H1 (cell line): Measurements from ENCODE around the gene MAP3K10. TPM values are rescaled to one million over a fixed set of nuclear protein-coding genes. Genes with fewer than 3 reads are reported as not detected.

Experiments
- CTCF ChIA-PET: fragments of 300-600 bp; sonication (Branson Sonifier 250); formaldehyde crosslinking; loops from one replicate; lab custom pipeline; 2021; ENCODE audit not compliant: partially characterized antibody; lab: Charles Lee
- POLR2A ChIA-PET: fragments of 300-600 bp; sonication (Branson Sonifier 250); formaldehyde crosslinking; loops from one replicate; lab custom pipeline; 2021; ENCODE audit warnings: inconsistent platforms; ENCODE audit not compliant: partially characterized antibody; lab: Charles Lee
- DNase-seq, 2 experiments: peaks; one replicate each; pipeline versions ENCODE4 v3.0.0 to v3.0.0-alpha.2; 2010 to 2022; ENCODE audit warnings: low spot score in 2 of 2, low read depth in 1 of 2, mixed read lengths in 1 of 2
- FAIRE-seq: peaks from 2 replicates; lab custom pipeline; 2011; peaks lifted over from hg19 to GRCh38; lab: Jason Lieb, UNC
- H2AFZ ChIP-seq: 2 replicates; pipeline ENCODE4 v1.8.1; 2012; ENCODE audit warnings: low read length, inconsistent platforms
- H2AK5ac ChIP-seq: 2 replicates; pipeline ENCODE4 v1.6.1; 2013; ENCODE audit warnings: low read depth, low read length
- H2BK120ac ChIP-seq: replicated peaks from 2 replicates; pipeline ENCODE3; 2013; ENCODE audit warnings: low read depth, low read length, inconsistent platforms
- H2BK12ac ChIP-seq: 2 replicates; pipeline ENCODE4 v1.6.1; 2013; ENCODE audit warnings: low read depth, low read length
- H2BK15ac ChIP-seq: 2 replicates; pipeline ENCODE4 v1.6.1; 2013; ENCODE audit warnings: low read length
- H2BK20ac ChIP-seq: 2 replicates; pipeline ENCODE4 v1.6.1; 2013; ENCODE audit warnings: low read length
- H2BK5ac ChIP-seq: 2 replicates; pipeline ENCODE4 v1.6.1; 2013; ENCODE audit warnings: low read depth, low read length
- H3K14ac ChIP-seq: 2 replicates; pipeline ENCODE4 v1.6.1; 2013; ENCODE audit warnings: inconsistent platforms; ENCODE audit not compliant: insufficient read length
- H3K18ac ChIP-seq: 2 replicates; pipeline ENCODE4 v1.6.1; 2013; ENCODE audit warnings: low read length; ENCODE audit errors: extremely low read depth
- H3K23ac ChIP-seq: 2 replicates; pipeline ENCODE4 v1.6.1; 2013; ENCODE audit warnings: inconsistent platforms; ENCODE audit not compliant: insufficient read length
- H3K23me2 ChIP-seq: 2 replicates; pipeline ENCODE4 v1.6.1; 2013; ENCODE audit warnings: low read depth, low read length
- H3K27ac ChIP-seq: 2 replicates; pipeline ENCODE4 v1.6.1; 2011; ENCODE audit warnings: low read depth, low read length, inconsistent platforms
- H3K27me3 ChIP-seq, 4 experiments: replicated peaks in 1 of 4; 1 replicate in 1 of 4; 2 replicates in 3 of 4; pipeline versions ENCODE4 v1.6.1 to v1.8.1; 2011 to 2013; ENCODE audit warnings: low read length in 3 of 4, mild to moderate bottlenecking in 3 of 4, inconsistent platforms in 2 of 4, mixed read lengths in 2 of 4, moderate library complexity in 1 of 4; ENCODE audit not compliant: control insufficient read depth in 3 of 4, insufficient read depth in 3 of 4; ENCODE audit errors: extremely low read depth in 1 of 4
- H3K36me3 ChIP-seq, 4 experiments: 2 replicates each; pipeline versions ENCODE4 v1.6.1 to v1.8.1; 2011 to 2013; ENCODE audit warnings: mild to moderate bottlenecking in 4 of 4, low read length in 3 of 4, moderate library complexity in 2 of 4, control low read depth in 1 of 4, inconsistent platforms in 1 of 4; ENCODE audit not compliant: insufficient read depth in 4 of 4, control insufficient read depth in 2 of 4
- H3K4ac ChIP-seq: replicated peaks from 2 replicates; pipeline ENCODE3; 2013; ENCODE audit warnings: low read length, low read depth, mixed read lengths, inconsistent platforms; ENCODE audit not compliant: insufficient read length
- H3K4me1 ChIP-seq, 4 experiments: replicated peaks in 1 of 4; 1 replicate in 1 of 4; 2 replicates in 3 of 4; pipeline versions ENCODE4 v1.6.1 to v1.8.1; 2011 to 2013; ENCODE audit warnings: low read length in 3 of 4, inconsistent platforms in 2 of 4, mixed read lengths in 1 of 4; ENCODE audit not compliant: insufficient read depth in 4 of 4, control insufficient read depth in 3 of 4
- H3K4me2 ChIP-seq, 2 experiments: 2 replicates each; pipeline versions ENCODE4 v1.6.1 to v1.8.1; 2011 to 2013; ENCODE audit warnings: low read depth in 2 of 2, low read length in 2 of 2, control low read depth in 1 of 2, inconsistent platforms in 1 of 2, mild to moderate bottlenecking in 1 of 2; ENCODE audit not compliant: insufficient read depth in 1 of 2
- H3K4me3 ChIP-seq, 4 experiments: fragments of 200-600, 300-600 bp in 1 of 4; sonication (generic), shearing (Covaris generic), sonication (Bioruptor Twin) in 1 of 4; 2 replicates each; pipeline versions ENCODE4 v1.5.1 to v1.8.1; 2011 to 2016; ENCODE audit warnings: low read length in 4 of 4, low read depth in 3 of 4, control low read depth in 2 of 4, inconsistent platforms in 2 of 4, mild to moderate bottlenecking in 2 of 4, mixed read lengths in 1 of 4, moderate library complexity in 1 of 4; ENCODE audit not compliant: insufficient read depth in 2 of 4; ENCODE audit errors: extremely low read depth in 1 of 4
- H3K56ac ChIP-seq: replicated peaks from 2 replicates; pipeline ENCODE3; 2013; ENCODE audit warnings: low read depth, mild to moderate bottlenecking, mixed read lengths, low read length, inconsistent platforms; ENCODE audit not compliant: insufficient read length
- H3K79me1 ChIP-seq: 2 replicates; pipeline ENCODE4 v1.6.1; 2013; ENCODE audit warnings: low read depth, low read length, control low read depth
- H3K79me2 ChIP-seq, 2 experiments: 2 replicates each; pipeline versions ENCODE4 v1.6.1 to v1.8.1; 2012 to 2013; ENCODE audit warnings: low read length in 2 of 2, mild to moderate bottlenecking in 2 of 2, inconsistent platforms in 1 of 2; ENCODE audit not compliant: insufficient read depth in 2 of 2, control insufficient read depth in 1 of 2
- H3K9ac ChIP-seq, 4 experiments: replicated peaks in 1 of 4; 1 replicate in 1 of 4; 2 replicates in 3 of 4; pipeline versions ENCODE4 v1.6.1 to v1.8.1; 2011 to 2013; ENCODE audit warnings: low read depth in 3 of 4, low read length in 3 of 4, control low read depth in 2 of 4, mild to moderate bottlenecking in 2 of 4, moderate library complexity in 2 of 4, inconsistent platforms in 1 of 4; ENCODE audit errors: extremely low read depth in 1 of 4
- H3K9me3 ChIP-seq, 2 experiments: 2 replicates each; pipeline versions ENCODE4 v1.6.1 to v1.8.1; 2012 to 2013; ENCODE audit warnings: mild to moderate bottlenecking in 2 of 2, moderate library complexity in 2 of 2, control low read depth in 1 of 2, inconsistent platforms in 1 of 2, low read depth in 1 of 2, low read length in 1 of 2, mixed read lengths in 1 of 2; ENCODE audit not compliant: insufficient read depth in 2 of 2
- H4K20me1 ChIP-seq, 2 experiments: replicated peaks in 1 of 2; 2 replicates each; pipeline versions ENCODE3 to v1.8.1; 2011 to 2013; ENCODE audit warnings: inconsistent platforms in 2 of 2, low read length in 2 of 2, mild to moderate bottlenecking in 1 of 2; ENCODE audit not compliant: insufficient read depth in 2 of 2, control insufficient read depth in 1 of 2
- H4K5ac ChIP-seq: 2 replicates; pipeline ENCODE4 v1.6.1; 2013; ENCODE audit warnings: low read length, low read depth, mixed read lengths, inconsistent platforms; ENCODE audit not compliant: insufficient read length
- H4K8ac ChIP-seq: 2 replicates; pipeline ENCODE4 v1.8.0; 2013; ENCODE audit warnings: mild to moderate bottlenecking, moderate library complexity, low read length, inconsistent platforms; ENCODE audit not compliant: insufficient read depth; ENCODE audit errors: extremely low read depth
- H4K91ac ChIP-seq: replicated peaks from 2 replicates; pipeline ENCODE3; 2013; ENCODE audit warnings: low read length, mixed read lengths, inconsistent platforms; ENCODE audit not compliant: insufficient read length
- CBX5 ChIP-seq: fragments of 300-800, 300-1000 bp; sonication (generic); IDR thresholded peaks from 2 replicates; pipeline ENCODE4 v1.7.1; 2016; ENCODE audit warnings: antibody characterized with exemption, low read length, low read depth
- CEBPB ChIP-seq: IDR thresholded peaks from 2 replicates; pipeline ENCODE4 v1.6.1; 2012; ENCODE audit warnings: low read depth, low read length
- CTBP2 ChIP-seq: IDR thresholded peaks from 2 replicates; pipeline ENCODE4 v1.7.0; 2011; ENCODE audit warnings: borderline replicate concordance, mild to moderate bottlenecking, moderate library complexity, mixed read lengths, low read length; ENCODE audit not compliant: insufficient read depth, insufficient read length
- E2F6 ChIP-seq: IDR thresholded peaks from 2 replicates; pipeline ENCODE4 v1.6.1; 2012; ENCODE audit warnings: inconsistent platforms
- EGR1 ChIP-seq: IDR thresholded peaks from 2 replicates; pipeline ENCODE4 v1.6.1; 2011; ENCODE audit warnings: low read depth, low read length, borderline replicate concordance
- HDAC2 ChIP-seq, 2 experiments: fragments of 300-600 bp in 1 of 2; sonication (generic) in 1 of 2; IDR thresholded peaks; 2 replicates each; pipeline ENCODE4 v1.6.1; 2011 to 2012; ENCODE audit warnings: low read depth in 2 of 2, low read length in 2 of 2, mild to moderate bottlenecking in 2 of 2, moderate library complexity in 2 of 2, borderline replicate concordance in 1 of 2, inconsistent platforms in 1 of 2
- JUN ChIP-seq: IDR thresholded peaks from 2 replicates; pipeline ENCODE4 v1.6.1; 2011; ENCODE audit warnings: low read depth, mild to moderate bottlenecking, improper control_type of control experiment, low read length
- JUND ChIP-seq: IDR thresholded peaks from 2 replicates; pipeline ENCODE4 v1.6.1; 2011; ENCODE audit warnings: mild to moderate bottlenecking, improper control_type of control experiment, low read length
- KDM1A ChIP-seq: fragments of 200-600, 300-600 bp; sonication (generic); IDR thresholded peaks from 2 replicates; pipeline ENCODE4 v1.7.1; 2016; ENCODE audit warnings: mild to moderate bottlenecking, low read length, borderline replicate concordance
- POU5F1 ChIP-seq: IDR thresholded peaks from 2 replicates; pipeline ENCODE4 v1.6.1; 2011; ENCODE audit warnings: low read depth, mild to moderate bottlenecking, low read length, moderate library complexity
- RNF2 ChIP-seq: fragments of 200-900, 300-1000 bp; sonication (generic); IDR thresholded peaks from 2 replicates; pipeline ENCODE4 v1.7.1; 2016; ENCODE audit warnings: borderline replicate concordance, low read depth, mild to moderate bottlenecking, antibody characterized with exemption, low read length; ENCODE audit not compliant: poor library complexity, severe bottlenecking; ENCODE audit errors: missing control alignments
- TBP ChIP-seq: IDR thresholded peaks from 2 replicates; pipeline ENCODE4 v1.6.1; 2011; ENCODE audit warnings: low read depth, low read length, improper control_type of control experiment
- WGBS, 2 experiments: shearing (Covaris generic) in 1 of 2; methylation state at CpG; one replicate each; pipeline versions ENCODE4 v1.1.6 to v1.1.7; 2013 to 2015; ENCODE audit warnings: low lambda C conversion rate in 2 of 2, mixed read lengths in 2 of 2, inconsistent platforms in 1 of 2, low coverage in 1 of 2, missing lambda C conversion rate in 1 of 2; ENCODE audit not compliant: insufficient replicate concordance in 2 of 2, insufficient coverage in 1 of 2, insufficient read length in 1 of 2; ENCODE audit errors: extremely low coverage in 1 of 2, missing lambda C conversion rate in 1 of 2; 5-methylcytosine and 5-hydroxymethylcytosine counted together
- polyA plus RNA-seq, 7 experiments: library from polyadenylated mRNA; depleted of rRNA in 3 of 7; stranded (reverse) in 5 of 7; unstranded in 2 of 7; fragments of >200 nt in 5 of 7; fragments of 200-250 nt in 2 of 7; gene quantifications; 1 replicate in 5 of 7; 2 replicates in 1 of 7; 4 replicates in 1 of 7; pipeline versions ENCODE4 v1.2.1 to v1.2.3, GENCODE V29; 2011 to 2013; ENCODE audit warnings: missing spikeins in 2 of 7, mixed read lengths in 2 of 7
- total RNA-seq: library from RNA; stranded (reverse); fragmentation: NEBNext Ultra II Directional; extraction: Animal tissue kit (Norgen Biotek cat#: 25700); gene quantifications from 2 replicates; pipeline ENCODE4 v1.2.1, GENCODE V29; 2021

The MAP3K10 gene
- total and polyA plus RNA-seq, 2 of the 8 experiments (the other 6 are each of a cell fraction or from before 2014, with no cell fraction given) = 4.9 to 15.9 TPM

GRCh38 chr19:40247178-40247577 lies 56.0 kb downstream of the MAP3K10 start:
- DNase-seq (no peak), FAIRE-seq (no peak)
- Histone ChIP-seq H4K8ac (no peak overlapping the region), H3K4me3 (no peak overlapping the region), H3K27ac (no peak overlapping the region), H4K20me1 (peaks cover 2 to 3% of the 10 kb centered on the region in 2 experiments), H3K18ac (no peak overlapping the region), H3K23me2 (no peaks in the 10 kb centered on the region), H3K4ac (no peak overlapping the region), H2BK120ac (no peak overlapping the region), H4K5ac (no peak overlapping the region), H4K91ac (no peak overlapping the region), H3K9ac (no peak overlapping the region), H3K9me3 (no peaks in the 10 kb centered on the region), H2AK5ac (no peak overlapping the region), H3K79me2 (peaks cover 0 to 6% of the 10 kb centered on the region in 2 experiments; a peak in 1 of 4 replicates), H3K14ac (no peak overlapping the region), H2AFZ (no peak overlapping the region), H3K23ac (no peak overlapping the region), H3K4me1 (peaks cover 0 to 3% (median under 1%) of the 10 kb centered on the region in 4 experiments; a peak in 3 of 7 replicates), H2BK12ac (no peak overlapping the region), H3K56ac (no peak overlapping the region), H3K79me1 (peaks cover 5% of the 10 kb centered on the region; the same call in 1 of the 2 replicates), H3K4me2 (no peak overlapping the region), H2BK15ac (no peak overlapping the region), H2BK20ac (no peak overlapping the region), H3K36me3 (peaks cover 0 to 4% (median 1%) of the 10 kb centered on the region in 4 experiments; a peak in 3 of 8 replicates), H3K27me3 (no peaks in the 10 kb centered on the region), H2BK5ac (no peak overlapping the region)
- ChIA-PET CTCF (interaction anchor here (0.7 to 2.1 kb wide), 5 partner anchors 16 to 277 kb away, joined by 3 to 10 read pairs (median 4); partner anchors contain the start of gene TTC9B), POLR2A (interaction anchor here (0.5 to 1.7 kb wide), 4 partner anchors 11 to 46 kb away, joined by 3 to 4 read pairs (median 3); no protein-coding TSS in a partner anchor)
- 85% methylated on average over 6 of the region's 6 CpGs; no CpG with 5 or more reads in 1 of the 2 experiments for WGBS, 2 experiments
- no peak for TF ChIP-seq TBP
- TF ChIP-seq CEBPB = no peak
- TF ChIP-seq POU5F1 = no peak
- TF ChIP-seq CBX5 = no peak
- TF ChIP-seq RNF2 = no peak
- no peak for TF ChIP-seq HDAC2 (IDR thresholded peaks at IDR 0.05; ENCODE audit: borderline replicate concordance in 1 of 2, low read depth in 2 of 2, low read length in 2 of 2)
- no peak for TF ChIP-seq EGR1
- TF ChIP-seq KDM1A = no peak
- TF ChIP-seq JUND = no peak
- no peak for TF ChIP-seq E2F6
- no peak for TF ChIP-seq JUN
- TF ChIP-seq CTBP2 = no peak
